ENCODE measurements around the gene RTN1. TPM values are rescaled to one million over a fixed set of nuclear protein-coding genes. Genes with fewer than 3 reads are reported as not detected.

Gene RTN1
- total and polyA plus RNA-seq, 12 donors: 2.9 to 19.7 (median 7.6) TPM

GRCh38 chr14:59699442-59699841 lies 171.1 kb downstream of the RTN1 start:
- no peaks in the 10 kb centered on the region for H3K27me3 ChIP-seq
- intact Hi-C loops (cut with DNase I): no loop called here
- DNase-seq: no peak
- no peak overlapping the region for H3K27ac ChIP-seq
- 78 to 92% (median 88%) methylated on average over 2 of the region's 2 CpGs for WGBS, 4 donors
- no peaks in the 10 kb centered on the region for H3K36me3 ChIP-seq (replicated peaks in 1 of 2)
- no peak overlapping the region for H3K4me3 ChIP-seq
- no peaks in the 10 kb centered on the region for H3K4me1 ChIP-seq (replicated peaks in 1 of 2)
- no peaks in the 10 kb centered on the region for H3K9me3 ChIP-seq (replicated peaks in 1 of 3)
- no peak for TF ChIP-seq CTCF (IDR thresholded peaks at IDR 0.05)
- TF ChIP-seq POLR2A (IDR thresholded peaks at IDR 0.05): no peak

- Histone ChIP-seq H3K4me1 (replicated peaks in 1 of 2) (no peaks in the 10 kb centered on the region), H3K4me3 (no peak overlapping the region), H3K27me3 (no peaks in the 10 kb centered on the region), H3K9me3 (replicated peaks in 1 of 3) (no peaks in the 10 kb centered on the region), H3K27ac (no peak overlapping the region), H3K36me3 (replicated peaks in 1 of 2) (no peaks in the 10 kb centered on the region)
- DNase-seq: no peak
- WGBS, 4 donors: 84 to 86% (median 85%) methylated on average over 2 of the region's 2 CpGs
- intact Hi-C loops (cut with DNase I): no loop called here
- TF ChIP-seq POLR2A (IDR thresholded peaks at IDR 0.05) (no peak), CTCF (IDR thresholded peaks at IDR 0.05) (no peak)
These were observed 171.8 kb downstream of the RTN1 start for GRCh38 chr14:59698793-59699192.

- no peaks in the 10 kb centered on the region for H3K27me3 ChIP-seq
- H3K9me3 ChIP-seq (replicated peaks in 1 of 3): no peaks in the 10 kb centered on the region
- peak in 1 of 7 donors; percentile 60 for DNase-seq
- no peak overlapping the region for H3K4me3 ChIP-seq
- no peak for TF ChIP-seq POLR2A (IDR thresholded peaks at IDR 0.05)
- intact Hi-C loops (cut with DNase I): no loop called here
- no peaks in the 10 kb centered on the region for H3K36me3 ChIP-seq (replicated peaks in 1 of 2)
- WGBS, 4 donors: 53 to 65% (median 59%) methylated on average over 4 to 5 of the region's 5 CpGs
- H3K27ac ChIP-seq: no peak overlapping the region
- H3K4me1 ChIP-seq (replicated peaks in 1 of 2): no peaks in the 10 kb centered on the region
These were observed 175.4 kb downstream of the RTN1 start for GRCh38 chr14:59695198-59695597.

GRCh38 chr14:59691266-59691665 lies 179.3 kb downstream of the RTN1 start:
- H3K4me3 ChIP-seq: no peak overlapping the region
- WGBS, 4 donors: 29 to 66% (median 47%) methylated on average over 2 of the region's 2 CpGs
- no peak overlapping the region for H3K27ac ChIP-seq
- no peaks in the 10 kb centered on the region for H3K27me3 ChIP-seq
- no peaks in the 10 kb centered on the region for H3K9me3 ChIP-seq (replicated peaks in 1 of 3)
- TF ChIP-seq POLR2A (IDR thresholded peaks at IDR 0.05) (no peak), CTCF (IDR thresholded peaks at IDR 0.05) (no peak)
- intact Hi-C loops (cut with DNase I): no loop called here
- no peaks in the 10 kb centered on the region for H3K4me1 ChIP-seq (replicated peaks in 1 of 2)
- no peak for DNase-seq
- no peaks in the 10 kb centered on the region for H3K36me3 ChIP-seq (replicated peaks in 1 of 2)

- no peaks in the 10 kb centered on the region for H3K27me3 ChIP-seq
- H3K36me3 ChIP-seq (replicated peaks in 1 of 2): no peaks in the 10 kb centered on the region
- no peaks in the 10 kb centered on the region for H3K9me3 ChIP-seq (replicated peaks in 1 of 3)
- H3K4me1 ChIP-seq (replicated peaks in 1 of 2): no peaks in the 10 kb centered on the region
- no peak overlapping the region for H3K27ac ChIP-seq
- no peak for DNase-seq
- TF ChIP-seq CTCF (IDR thresholded peaks at IDR 0.05) (no peak), POLR2A (IDR thresholded peaks at IDR 0.05) (no peak)
- H3K4me3 ChIP-seq: no peak overlapping the region
- 0 to 77% (median 42%) methylated on average over 1 of the region's 1 CpG for WGBS, 4 donors
- intact Hi-C loops (cut with DNase I): no loop called here
These were observed 180.2 kb downstream of the RTN1 start for GRCh38 chr14:59690426-59690825.

Data from adrenal gland (tissue), 12 donors.